ENCODE results near the gene ABTB2. TPM values are rescaled to one million over a fixed set of nuclear protein-coding genes. Genes with fewer than 3 reads are reported as not detected.
A peak's percentile ranks its signal among the peaks of the same experiment; 100 is the strongest.
"Not testable (repeated sequence)": the region's sequence is repeated elsewhere in the genome, so short reads cannot be mapped to it uniquely, and the experiment has no call there.

The ABTB2 gene
- total and polyA plus RNA-seq, 7 experiments from 2014 or later, result 0.03 to 5.3 (median 0.26) TPM

DNA sequence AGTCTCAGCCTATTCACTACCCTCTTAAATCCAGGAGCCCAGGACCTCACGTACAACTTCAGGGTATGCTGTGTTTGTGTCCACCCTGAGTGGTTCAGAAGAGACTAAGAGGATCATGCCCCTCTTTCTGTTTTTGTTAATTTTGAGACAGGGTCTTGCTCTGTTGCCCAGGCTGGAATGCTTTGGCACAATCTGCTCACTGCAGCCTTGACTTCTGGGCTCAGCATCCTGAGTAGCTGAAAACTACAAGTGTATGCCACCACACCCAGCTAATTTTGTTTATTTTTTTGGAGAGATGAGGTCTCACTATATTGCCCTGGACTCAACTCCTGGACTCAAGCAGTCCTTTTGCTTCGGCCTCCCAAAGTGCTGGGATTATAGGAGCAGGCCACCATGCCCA lies 133.9 kb downstream of the ABTB2 start:
- no peaks in the 10 kb centered on the region for H3K4me1 Mint-ChIP-seq
- intact Hi-C loops (cut with micrococcal nuclease), result no loop called here
- H3K27me3 Mint-ChIP-seq, result peaks cover 0 to 5% (median 1%) of the 10 kb centered on the region in 5 donors
- Histone ChIP-seq H3K9me3 (ENCODE audit: control insufficient read depth in 2 of 3, low read length in 3 of 3) (no peaks in the 10 kb centered on the region), H3K27me3 (ENCODE audit: control insufficient read depth in 2 of 2, insufficient read depth in 2 of 2, low read length in 2 of 2) (no peaks in the 10 kb centered on the region), H3K27ac (ENCODE audit: low read depth, low read length) (no peak overlapping the region), H3K4me1 (ENCODE audit: control insufficient read depth in 2 of 2, insufficient read depth in 2 of 2, low read length in 2 of 2) (no peaks in the 10 kb centered on the region), H3K4me3 (ENCODE audit: low read length) (no peak overlapping the region), H3K36me3 (ENCODE audit: control insufficient read depth in 2 of 3, insufficient read depth in 3 of 3, low read length in 3 of 3) (no peaks in the 10 kb centered on the region)
- H3K27ac Mint-ChIP-seq, result peak overlapping the region in 1 of 9 donors; percentile 27
- H3K36me3 Mint-ChIP-seq, result no peaks in the 10 kb centered on the region
- no peaks in the 10 kb centered on the region for H3K9me3 Mint-ChIP-seq
- ATAC-seq, result no peak
- CTCF ChIA-PET, result no interaction called here
- no peak overlapping the region for H3K4me3 Mint-ChIP-seq
- POLR2A ChIA-PET, result no interaction called here
- DNase-seq, result no peak

DNA sequence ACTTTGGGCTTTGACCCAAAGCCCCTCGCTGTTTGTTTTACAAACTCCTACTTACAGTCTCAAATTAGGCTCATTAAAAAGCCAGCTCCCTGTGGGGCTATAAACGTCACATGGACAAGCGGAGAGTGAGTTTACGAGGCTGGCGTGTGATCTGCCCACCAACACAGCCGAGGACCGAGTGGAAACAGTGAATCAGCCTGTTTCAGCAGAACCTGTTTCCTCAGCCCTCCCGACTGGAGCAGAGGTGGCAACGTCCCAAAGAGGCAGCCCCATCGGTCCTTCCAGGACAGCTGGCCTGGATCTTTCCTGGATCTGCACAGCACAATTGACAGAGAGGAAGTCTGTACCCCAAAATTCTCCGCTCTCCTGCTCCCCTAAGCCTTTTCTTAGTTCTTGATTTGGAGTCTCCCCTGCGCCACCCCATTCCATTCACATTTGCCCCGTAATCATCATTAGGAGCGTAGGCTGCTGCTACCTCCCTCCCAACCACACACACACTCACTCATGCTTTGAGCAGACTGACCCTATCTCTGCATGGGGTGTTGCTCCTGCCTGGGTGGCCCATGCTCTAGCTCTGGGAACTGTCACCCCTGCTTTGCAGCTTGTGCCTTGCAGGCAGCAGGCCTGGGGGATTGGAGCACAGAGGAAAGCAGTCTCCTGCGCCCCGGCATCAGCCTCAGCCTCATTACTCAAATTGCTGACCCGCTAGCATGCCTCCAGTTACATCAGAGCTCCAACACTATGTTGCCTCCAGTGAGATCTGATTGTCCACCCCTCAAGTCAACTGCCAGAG lies 134.6 kb downstream of the ABTB2 start:
- Mint-ChIP-seq H3K36me3 (no peaks in the 10 kb centered on the region), H3K4me3 (no peak overlapping the region), H3K27me3 (peaks cover 0 to 5% (median 4%) of the 10 kb centered on the region in 5 donors), H3K27ac (peak overlapping the region in 1 of 9 donors; percentile 27), H3K4me1 (no peaks in the 10 kb centered on the region), H3K9me3 (no peaks in the 10 kb centered on the region)
- H3K9me3 ChIP-seq (ENCODE audit: control insufficient read depth in 2 of 3, low read length in 3 of 3), result no peaks in the 10 kb centered on the region
- H3K4me1 ChIP-seq (ENCODE audit: control insufficient read depth in 2 of 2, insufficient read depth in 2 of 2, low read length in 2 of 2), result no peaks in the 10 kb centered on the region
- no peak for DNase-seq
- intact Hi-C loops (cut with micrococcal nuclease), result no loop called here
- POLR2A ChIA-PET, result no interaction called here
- H3K4me3 ChIP-seq (ENCODE audit: low read length), result no peak overlapping the region
- H3K36me3 ChIP-seq (ENCODE audit: control insufficient read depth in 2 of 3, insufficient read depth in 3 of 3, low read length in 3 of 3), result no peaks in the 10 kb centered on the region
- H3K27ac ChIP-seq (ENCODE audit: low read depth, low read length), result no peak overlapping the region
- no peaks in the 10 kb centered on the region for H3K27me3 ChIP-seq (ENCODE audit: control insufficient read depth in 2 of 2, insufficient read depth in 2 of 2, low read length in 2 of 2)
- ATAC-seq, result no peak
- CTCF ChIA-PET, result no interaction called here

DNA sequence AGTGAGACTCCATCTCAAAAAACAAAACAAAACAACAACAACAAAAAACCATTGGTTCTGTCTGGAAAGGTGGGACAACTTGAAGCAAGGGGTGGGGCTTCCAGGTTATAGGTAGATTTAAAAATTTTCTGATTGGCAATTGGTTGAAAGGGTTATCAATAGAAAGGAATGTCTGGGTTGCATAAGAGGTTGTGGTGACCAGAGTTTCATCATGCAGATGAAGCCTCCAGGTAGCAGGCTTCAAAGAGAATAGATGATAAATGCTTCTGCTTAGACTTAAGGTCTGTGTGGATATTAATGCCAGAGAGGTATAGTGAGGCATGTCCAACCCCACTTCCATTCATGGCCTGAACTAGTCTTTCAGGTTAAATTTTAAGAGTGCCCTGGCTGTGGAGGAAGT lies 135.8 kb downstream of the ABTB2 start:
- ChIA-PET POLR2A (no interaction called here), CTCF (no interaction called here)
- Mint-ChIP-seq H3K36me3 (no peaks in the 10 kb centered on the region), H3K9me3 (no peaks in the 10 kb centered on the region), H3K4me3 (no peak overlapping the region), H3K27ac (no peak overlapping the region), H3K4me1 (no peaks in the 10 kb centered on the region), H3K27me3 (peaks cover 0 to 4% (median 3%) of the 10 kb centered on the region in 5 donors)
- DNase-seq (no peak), ATAC-seq (no peak)
- Histone ChIP-seq H3K27me3 (ENCODE audit: control insufficient read depth in 2 of 2, insufficient read depth in 2 of 2, low read length in 2 of 2) (no peaks in the 10 kb centered on the region), H3K27ac (ENCODE audit: low read depth, low read length) (no peak overlapping the region), H3K4me1 (ENCODE audit: control insufficient read depth in 2 of 2, insufficient read depth in 2 of 2, low read length in 2 of 2) (no peaks in the 10 kb centered on the region), H3K4me3 (ENCODE audit: low read length) (no peak overlapping the region), H3K9me3 (ENCODE audit: control insufficient read depth in 2 of 3, low read length in 3 of 3) (no peaks in the 10 kb centered on the region), H3K36me3 (ENCODE audit: control insufficient read depth in 2 of 3, insufficient read depth in 3 of 3, low read length in 3 of 3) (no peaks in the 10 kb centered on the region)
- intact Hi-C loops (cut with micrococcal nuclease), result no loop called here

DNA sequence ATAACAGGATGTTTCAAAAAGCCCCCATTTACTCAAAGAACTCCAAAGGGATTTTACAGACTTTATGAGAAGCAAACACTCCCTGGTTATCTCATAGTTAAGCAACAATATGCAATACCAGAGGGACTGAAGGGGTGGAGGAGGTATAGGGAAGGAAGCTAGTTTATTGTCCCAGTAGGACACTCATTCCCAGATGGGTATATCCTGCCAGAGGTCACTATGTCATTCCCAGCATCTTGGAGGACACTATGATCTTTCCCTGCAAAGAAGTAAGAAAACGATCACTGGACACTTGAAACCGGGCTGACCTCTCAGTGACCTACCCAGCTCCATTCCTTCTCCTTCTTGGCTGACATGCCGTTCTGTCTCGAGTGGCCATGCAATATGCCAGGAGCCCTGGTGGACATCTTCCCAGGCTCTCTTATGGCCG lies 137.9 kb downstream of the ABTB2 start:
- Histone ChIP-seq H3K27ac (ENCODE audit: low read depth, low read length) (no peak overlapping the region), H3K4me3 (ENCODE audit: low read length) (no peak overlapping the region), H3K27me3 (ENCODE audit: control insufficient read depth in 2 of 2, insufficient read depth in 2 of 2, low read length in 2 of 2) (no peaks in the 10 kb centered on the region), H3K9me3 (ENCODE audit: control insufficient read depth in 2 of 3, low read length in 3 of 3) (no peaks in the 10 kb centered on the region), H3K4me1 (ENCODE audit: control insufficient read depth in 2 of 2, insufficient read depth in 2 of 2, low read length in 2 of 2) (no peaks in the 10 kb centered on the region), H3K36me3 (ENCODE audit: control insufficient read depth in 2 of 3, insufficient read depth in 3 of 3, low read length in 3 of 3) (no peaks in the 10 kb centered on the region)
- ChIA-PET CTCF (no interaction called here), POLR2A (no interaction called here)
- H3K27me3 Mint-ChIP-seq, result peaks cover 0 to 6% (median 3%) of the 10 kb centered on the region in 5 donors
- ATAC-seq (no peak), DNase-seq (no peak)
- H3K27ac Mint-ChIP-seq, result no peak overlapping the region
- H3K36me3 Mint-ChIP-seq, result no peaks in the 10 kb centered on the region
- H3K9me3 Mint-ChIP-seq, result no peaks in the 10 kb centered on the region
- intact Hi-C loops (cut with micrococcal nuclease), result no loop called here
- peaks cover 0 to 3% (median 0%) of the 10 kb centered on the region in 7 donors for H3K4me1 Mint-ChIP-seq
- no peak overlapping the region for H3K4me3 Mint-ChIP-seq

DNA sequence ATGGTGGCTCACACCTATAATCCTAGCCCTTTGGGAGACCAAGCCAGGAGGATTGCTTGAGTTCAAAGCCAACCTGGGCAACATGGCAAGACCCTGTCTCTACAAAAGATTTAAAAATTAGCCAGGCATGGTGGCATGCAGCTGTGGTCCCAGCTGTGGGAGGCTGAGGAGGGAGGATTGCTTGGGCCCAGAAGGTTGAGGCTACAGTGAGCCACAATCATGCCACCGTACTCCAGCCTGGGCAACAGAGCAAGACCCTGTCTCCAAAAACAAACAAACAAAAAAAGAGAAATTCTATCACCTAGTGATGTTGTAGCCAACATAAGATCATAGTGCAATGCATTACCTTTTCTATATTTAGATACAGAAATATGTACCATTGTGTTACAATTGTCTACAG lies 138.5 kb downstream of the ABTB2 start:
- DNase-seq, result no peak
- no peaks in the 10 kb centered on the region for H3K9me3 Mint-ChIP-seq
- H3K4me1 Mint-ChIP-seq, result peaks cover 0 to 8% (median 0%) of the 10 kb centered on the region in 7 donors
- no peaks in the 10 kb centered on the region for H3K36me3 Mint-ChIP-seq
- no peak overlapping the region for H3K4me3 Mint-ChIP-seq
- Histone ChIP-seq H3K4me3 (ENCODE audit: low read length) (no peak overlapping the region), H3K4me1 (ENCODE audit: control insufficient read depth in 2 of 2, insufficient read depth in 2 of 2, low read length in 2 of 2) (no peaks in the 10 kb centered on the region), H3K27ac (ENCODE audit: low read depth, low read length) (no peak overlapping the region), H3K27me3 (ENCODE audit: control insufficient read depth in 2 of 2, insufficient read depth in 2 of 2, low read length in 2 of 2) (no peaks in the 10 kb centered on the region), H3K36me3 (ENCODE audit: control insufficient read depth in 2 of 3, insufficient read depth in 3 of 3, low read length in 3 of 3) (no peaks in the 10 kb centered on the region), H3K9me3 (ENCODE audit: control insufficient read depth in 2 of 3, low read length in 3 of 3) (no peaks in the 10 kb centered on the region)
- POLR2A ChIA-PET, result no interaction called here
- no peak for ATAC-seq
- CTCF ChIA-PET, result no interaction called here
- no peak overlapping the region for H3K27ac Mint-ChIP-seq
- peaks cover 0 to 7% (median 3%) of the 10 kb centered on the region in 5 donors for H3K27me3 Mint-ChIP-seq
- intact Hi-C loops (cut with micrococcal nuclease), result no loop called here

DNA sequence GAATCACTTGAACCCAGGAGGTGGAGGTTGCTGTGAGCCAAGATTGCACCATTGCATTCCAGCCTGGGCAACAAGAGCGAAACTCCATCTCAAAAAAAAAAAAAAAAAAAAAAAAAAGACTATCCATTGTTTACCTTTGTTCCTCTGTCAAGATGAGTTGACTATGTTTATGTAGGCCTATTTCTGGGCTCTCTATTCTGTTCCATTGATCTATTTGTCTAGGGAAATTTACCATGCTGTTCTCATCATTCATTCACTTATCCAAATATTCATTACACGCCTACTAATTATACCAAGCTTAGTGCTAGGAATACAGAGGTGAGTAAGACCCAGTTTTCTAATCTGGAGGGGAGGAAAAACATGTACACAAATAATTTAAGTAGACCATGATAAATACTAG lies 139.1 kb downstream of the ABTB2 start:
- H3K4me3 Mint-ChIP-seq; ATAC-seq; H3K27me3 Mint-ChIP-seq; H3K36me3 ChIP-seq (ENCODE audit: control insufficient read depth in 2 of 3, insufficient read depth in 3 of 3, low read length in 3 of 3); DNase-seq; H3K4me1 ChIP-seq (ENCODE audit: control insufficient read depth in 2 of 2, insufficient read depth in 2 of 2, low read length in 2 of 2); H3K4me3 ChIP-seq (ENCODE audit: low read length); H3K27ac ChIP-seq (ENCODE audit: low read depth, low read length); intact Hi-C loops (cut with micrococcal nuclease); CTCF ChIA-PET; H3K9me3 Mint-ChIP-seq; POLR2A ChIA-PET; H3K27me3 ChIP-seq (ENCODE audit: control insufficient read depth in 2 of 2, insufficient read depth in 2 of 2, low read length in 2 of 2); H3K27ac Mint-ChIP-seq; H3K9me3 ChIP-seq (ENCODE audit: control insufficient read depth in 2 of 3, low read length in 3 of 3); H3K36me3 Mint-ChIP-seq: not testable (repeated sequence)
- H3K4me1 Mint-ChIP-seq, result peaks cover 0 to 12% (median 0%) of the 10 kb centered on the region in 7 donors

DNA sequence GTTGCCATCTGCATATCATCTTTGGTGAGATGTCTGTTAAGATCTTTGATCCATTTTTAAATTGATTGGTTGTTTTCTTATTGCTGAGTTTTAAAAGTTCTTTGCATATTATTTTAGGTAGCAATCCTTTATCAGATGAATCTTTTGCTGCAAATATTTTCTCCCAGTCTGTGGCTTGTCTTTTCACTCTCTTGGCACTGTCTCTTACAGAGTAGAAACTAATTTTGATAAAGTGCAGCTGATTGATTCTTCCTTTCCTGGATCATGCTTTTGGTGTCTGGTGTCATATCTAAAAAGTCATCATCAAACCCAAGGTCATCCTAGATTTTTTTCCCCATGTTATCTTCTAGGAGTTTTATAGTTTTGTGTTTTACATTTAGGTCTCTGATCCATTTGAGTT lies 139.7 kb downstream of the ABTB2 start:
- POLR2A ChIA-PET, result no interaction called here
- CTCF ChIA-PET, result no interaction called here
- Histone ChIP-seq H3K36me3 (ENCODE audit: control insufficient read depth in 2 of 3, insufficient read depth in 3 of 3, low read length in 3 of 3) (no peaks in the 10 kb centered on the region), H3K27me3 (ENCODE audit: control insufficient read depth in 2 of 2, insufficient read depth in 2 of 2, low read length in 2 of 2) (no peaks in the 10 kb centered on the region), H3K9me3 (ENCODE audit: control insufficient read depth in 2 of 3, low read length in 3 of 3) (no peaks in the 10 kb centered on the region), H3K4me1 (ENCODE audit: control insufficient read depth in 2 of 2, insufficient read depth in 2 of 2, low read length in 2 of 2) (no peaks in the 10 kb centered on the region), H3K4me3 (ENCODE audit: low read length) (no peak overlapping the region), H3K27ac (ENCODE audit: low read depth, low read length) (no peak overlapping the region)
- intact Hi-C loops (cut with micrococcal nuclease), result no loop called here
- Mint-ChIP-seq H3K27ac (no peak overlapping the region), H3K4me3 (no peak overlapping the region), H3K9me3 (no peaks in the 10 kb centered on the region), H3K4me1 (peaks cover 0 to 12% (median 0%) of the 10 kb centered on the region in 7 donors), H3K36me3 (no peaks in the 10 kb centered on the region), H3K27me3 (peaks cover 0 to 8% (median 0%) of the 10 kb centered on the region in 5 donors)
- ATAC-seq, result no peak
- no peak for DNase-seq
